PC-9 (cell line): ENCODE measurements around the gene PTP4A1. TPM values are rescaled to one million over a fixed set of nuclear protein-coding genes. Genes with fewer than 3 reads are reported as not detected.
A peak's percentile ranks its signal among the peaks of the same experiment; 100 is the strongest.

Source experiments
- BruUV-seq: library from RNA; stranded (reverse); fragments of 400-500 nt; replicated peaks from 2 replicates; lab custom pipeline; 2021; lab: Mats Ljungman, UMichigan
- CTCF ChIA-PET: fragments of 300-600 bp; sonication (Branson Sonifier 250); formaldehyde crosslinking; loops from one replicate; lab custom pipeline; 2022; ENCODE audit warnings: antibody characterized with exemption; lab: Charles Lee
- POLR2A ChIA-PET: fragments of 300-600 bp; sonication (Branson Sonifier 250); formaldehyde crosslinking; loops from one replicate; lab custom pipeline; 2022; ENCODE audit warnings: antibody characterized with exemption; ENCODE audit not compliant: unreplicated experiment; lab: Charles Lee
- DNase-seq, 2 experiments: peaks; one replicate each; pipeline versions ENCODE4 v3.0.0 to v3.0.0-alpha.2; 2015 to 2022; ENCODE audit warnings: mixed read lengths in 1 of 2
- H2AFZ ChIP-seq: fragments of 200-600 bp; sonication (generic); 2 replicates; pipeline ENCODE4 v1.8.1; 2017; ENCODE audit warnings: antibody characterized with exemption
- H3F3A ChIP-seq: fragments of 200-600 bp; sonication (generic); 2 replicates; pipeline ENCODE4 v1.8.1; 2017; ENCODE audit warnings: antibody characterized with exemption, mild to moderate bottlenecking, low read depth; ENCODE audit not compliant: insufficient read depth
- H3K27ac ChIP-seq: fragments of 200-600 bp; sonication (generic); 2 replicates; pipeline ENCODE4 v1.6.1; 2016; ENCODE audit warnings: mixed run types
- H3K27me3 ChIP-seq: fragments of 200-600 bp; sonication (generic); 2 replicates; pipeline ENCODE4 v1.6.1; 2016; ENCODE audit warnings: low read depth, mixed run types; ENCODE audit not compliant: insufficient read depth
- H3K36me3 ChIP-seq: fragments of 200-600 bp; sonication (generic); 2 replicates; pipeline ENCODE4 v1.6.1; 2016; ENCODE audit warnings: low read depth, mixed run types
- H3K4me1 ChIP-seq: fragments of 200-600 bp; sonication (generic); replicated peaks from 2 replicates; pipeline ENCODE4 v1.6.1; 2016; ENCODE audit warnings: mixed run types; ENCODE audit not compliant: insufficient read depth
- H3K4me2 ChIP-seq: fragments of 200-600 bp; sonication (generic); 2 replicates; pipeline ENCODE4 v1.6.1; 2017; ENCODE audit warnings: mixed run types
- H3K4me3 ChIP-seq: fragments of 200-600 bp; sonication (generic); 2 replicates; pipeline ENCODE4 v1.6.1; 2016; ENCODE audit warnings: mixed run types
- H3K79me2 ChIP-seq: fragments of 200-600 bp; sonication (generic); 2 replicates; pipeline ENCODE4 v1.6.1; 2017; ENCODE audit warnings: low read depth, mixed run types
- H3K9me2 ChIP-seq: fragments of 200-600 bp; sonication (generic); 2 replicates; pipeline ENCODE4 v1.8.1; 2017; ENCODE audit warnings: mild to moderate bottlenecking; ENCODE audit not compliant: insufficient read depth
- H3K9me3 ChIP-seq: fragments of 200-600 bp; sonication (generic); 2 replicates; pipeline ENCODE4 v1.8.1; 2016; ENCODE audit warnings: low read depth; ENCODE audit not compliant: insufficient read depth
- H4K20me1 ChIP-seq: fragments of 200-600 bp; sonication (generic); 2 replicates; pipeline ENCODE4 v1.8.1; 2017; ENCODE audit not compliant: insufficient read depth
- CTCF ChIP-seq: fragments of 200-600 bp; sonication (generic); conservative IDR thresholded peaks from 2 replicates; pipeline ENCODE4 v1.6.1; 2017; ENCODE audit warnings: mixed run types, antibody characterized with exemption, mild to moderate bottlenecking, moderate library complexity
- EZH2 ChIP-seq: fragments of 200-600 bp; sonication (generic); IDR thresholded peaks from 2 replicates; pipeline ENCODE4 v1.8.0; 2017; ENCODE audit warnings: antibody characterized with exemption, low read depth
- intact Hi-C: fragments of 100-400 bp; cut with micrococcal nuclease; formaldehyde crosslinking; loops from one replicate; pipeline ENCODE4 v1.10.0; 2022; ENCODE audit not compliant: unreplicated experiment
- total RNA-seq: library from RNA; stranded (reverse); gene quantifications from 2 replicates; pipeline ENCODE4 v1.2.3, GENCODE V29; 2021

PTP4A1 gene
- total RNA-seq, 1 experiment from 2014 or later = 63.8 TPM

- Histone ChIP-seq H3K27ac (no peak overlapping the region), H3K4me2 (no peak overlapping the region), H2AFZ (no peak overlapping the region), H3K4me3 (no peak overlapping the region), H4K20me1 (no peaks in the 10 kb centered on the region), H3K4me1 (peaks cover 33% of the 10 kb centered on the region), H3K9me2 (no peaks in the 10 kb centered on the region), H3K27me3 (no peaks in the 10 kb centered on the region), H3K79me2 (no peaks in the 10 kb centered on the region), H3F3A (peaks cover 27% of the 10 kb centered on the region), H3K36me3 (no peaks in the 10 kb centered on the region), H3K9me3 (no peaks in the 10 kb centered on the region)
- no peak for TF ChIP-seq CTCF
- no peak for TF ChIP-seq EZH2
- no TSS peak for BruUV-seq
- no peak for DNase-seq
- intact Hi-C loops = no loop called here
- CTCF ChIA-PET = no interaction called here
- POLR2A ChIA-PET = no interaction called here
Observed at GRCh38 chr6:63533026-63533425, 39.3 kb upstream of the PTP4A1 start.

DNA sequence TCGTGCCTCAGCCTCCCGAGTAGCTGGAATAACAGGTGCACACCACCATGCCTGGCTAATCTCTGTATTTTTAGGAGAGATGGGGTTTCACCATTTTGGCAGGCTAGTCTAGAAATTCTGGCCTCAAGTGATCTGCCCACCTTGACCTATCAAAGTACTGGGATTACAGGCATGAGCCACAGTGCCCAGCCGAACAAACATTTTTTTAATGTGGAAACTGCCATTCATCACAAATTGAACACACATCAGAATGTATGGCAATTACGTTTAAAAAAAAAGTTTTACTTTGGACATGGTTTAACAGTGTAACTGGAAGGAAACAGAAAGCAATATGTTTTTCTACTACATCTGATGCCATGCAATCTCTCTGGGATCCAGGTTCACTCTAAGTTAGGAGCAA lies 38.3 kb upstream of the PTP4A1 start:
- Histone ChIP-seq H3K4me3 (no peak overlapping the region), H3K36me3 (no peaks in the 10 kb centered on the region), H3K27me3 (no peaks in the 10 kb centered on the region), H3K4me1 (peaks cover 35% of the 10 kb centered on the region), H3K27ac (no peak overlapping the region), H3K9me2 (no peaks in the 10 kb centered on the region), H3K4me2 (no peak overlapping the region), H4K20me1 (no peaks in the 10 kb centered on the region), H2AFZ (no peak overlapping the region), H3K79me2 (no peaks in the 10 kb centered on the region), H3K9me3 (no peaks in the 10 kb centered on the region), H3F3A (peaks cover 26% of the 10 kb centered on the region)
- no peak for DNase-seq
- TF ChIP-seq EZH2 = no peak
- no peak for TF ChIP-seq CTCF
- POLR2A ChIA-PET = no interaction called here
- CTCF ChIA-PET = no interaction called here
- no TSS peak for BruUV-seq
- intact Hi-C loops = no loop called here

GRCh38 chr6:63537201-63537958 lies 34.9 kb upstream of the PTP4A1 start:
- peaks cover 5% of the 10 kb centered on the region; the same call in 1 of the 2 replicates for H3K9me3 ChIP-seq
- no peaks in the 10 kb centered on the region for H3K9me2 ChIP-seq
- TF ChIP-seq EZH2 = no peak
- no peak for TF ChIP-seq CTCF
- peak overlapping the region; percentile 76 for H3K27ac ChIP-seq
- no TSS peak for BruUV-seq
- CTCF ChIA-PET = interaction anchor here (0.5 kb wide), 1 partner anchor 71 kb away, joined by 3 read pairs; no protein-coding TSS in a partner anchor
- H3F3A ChIP-seq = peaks cover 26% of the 10 kb centered on the region
- peak overlapping the region; percentile 66 for H3K4me2 ChIP-seq
- H3K4me3 ChIP-seq = peak overlapping the region; percentile 12; the same call in 1 of the 2 replicates
- H3K4me1 ChIP-seq = peaks cover 38% of the 10 kb centered on the region
- DNase-seq = peak; percentile 83 to 95
- intact Hi-C loops = loop anchor here (1.0 kb wide), 2 partner anchors 10 to 34 kb away; no protein-coding TSS in a partner anchor
- no peaks in the 10 kb centered on the region for H3K36me3 ChIP-seq
- no peaks in the 10 kb centered on the region for H4K20me1 ChIP-seq
- no peaks in the 10 kb centered on the region for H3K27me3 ChIP-seq
- POLR2A ChIA-PET = interaction anchor here (0.7 kb wide), 1 partner anchor 163 kb away, joined by 4 read pairs; no protein-coding TSS in a partner anchor
- no peaks in the 10 kb centered on the region for H3K79me2 ChIP-seq
- no peak overlapping the region for H2AFZ ChIP-seq
